Activated naive CD4-positive, alpha-beta T cell treated with anti-CD3 and anti-CD28 coated beads, Interleukin-2, amount 50 U/mL, for 72 hours (primary cell): ENCODE data around the gene SIN3B. TPM values are rescaled to one million over a fixed set of nuclear protein-coding genes. Genes with fewer than 3 reads are reported as not detected.
A peak's percentile ranks its signal among the peaks of the same experiment; 100 is the strongest.

Source experiments
- ATAC-seq, 2 donors: fragments of 150-1000 bp; cut with Tn5 transposase; 2 replicates each; pipeline ENCODE4 v1.10.0; 2021; ENCODE audit warnings: mild to moderate bottlenecking in 2 of 2, moderate library complexity in 2 of 2
- DNase-seq, 2 donors: peaks; one replicate each; pipeline ENCODE4 v3.0.0; 2021 to 2022; ENCODE audit warnings: low spot score in 2 of 2
- H3K27ac Mint-ChIP-seq, 2 donors: one replicate each; pipeline ENCODE4 v1.8.0; 2022; ENCODE audit warnings: mild to moderate bottlenecking in 2 of 2, mixed read lengths in 2 of 2
- H3K36me3 Mint-ChIP-seq, 2 donors: one replicate each; pipeline ENCODE4 v1.8.0; 2022; ENCODE audit warnings: mixed read lengths in 2 of 2
- H3K9me3 Mint-ChIP-seq, 2 donors: one replicate each; pipeline ENCODE4 v1.8.0; 2022; ENCODE audit warnings: mixed read lengths in 2 of 2
- total RNA-seq, 2 donors: library from RNA; stranded (reverse); gene quantifications; one replicate each; pipeline ENCODE4 v1.2.3, GENCODE V29; 2022

The SIN3B gene
- total RNA-seq, 2 donors from 2014 or later: 31.6 to 31.8 TPM

DNA sequence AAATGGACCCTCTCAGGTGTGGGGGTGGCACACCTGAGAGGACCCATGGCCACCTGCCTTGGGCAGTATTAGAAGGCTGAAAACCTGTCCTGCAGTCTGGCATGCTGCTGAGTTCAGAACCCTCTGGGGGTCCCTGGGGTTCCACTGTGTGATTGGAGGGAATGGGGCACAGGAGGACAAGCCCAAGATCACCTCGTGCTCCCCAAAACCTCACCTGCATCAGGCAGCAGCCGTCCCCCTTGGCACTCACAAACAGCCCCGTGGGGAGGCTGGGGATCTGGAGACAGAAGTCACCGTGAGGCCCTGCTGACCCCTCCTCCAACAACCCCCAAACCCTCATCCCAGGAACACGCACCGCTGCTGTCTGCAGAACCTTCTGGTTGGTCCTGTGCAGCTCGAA, 74.1 kb downstream of the SIN3B start:
- Mint-ChIP-seq H3K9me3 (no peaks in the 10 kb centered on the region), H3K36me3 (peaks cover 0 to 4% of the 10 kb centered on the region in 2 donors), H3K27ac (no peak overlapping the region)
- ATAC-seq: no peak
- DNase-seq: no peak

- DNase-seq (no peak), ATAC-seq (no peak)
- no peaks in the 10 kb centered on the region for H3K36me3 Mint-ChIP-seq
- no peaks in the 10 kb centered on the region for H3K9me3 Mint-ChIP-seq
- H3K27ac Mint-ChIP-seq: no peak overlapping the region
These were observed 75.4 kb downstream of the SIN3B start for GRCh38 chr19:16904599-16904998.

GRCh38 chr19:16908759-16909158, 79.6 kb downstream of the SIN3B start:
- Mint-ChIP-seq H3K36me3 (peaks cover 18 to 19% of the 10 kb centered on the region in 2 donors), H3K27ac (no peak overlapping the region), H3K9me3 (peaks cover 13 to 19% of the 10 kb centered on the region in 2 donors)
- ATAC-seq (no peak), DNase-seq (no peak)

GRCh38 chr19:16911046-16911445, 81.8 kb downstream of the SIN3B start:
- H3K9me3 Mint-ChIP-seq: peaks cover 13 to 24% of the 10 kb centered on the region in 2 donors

DNA sequence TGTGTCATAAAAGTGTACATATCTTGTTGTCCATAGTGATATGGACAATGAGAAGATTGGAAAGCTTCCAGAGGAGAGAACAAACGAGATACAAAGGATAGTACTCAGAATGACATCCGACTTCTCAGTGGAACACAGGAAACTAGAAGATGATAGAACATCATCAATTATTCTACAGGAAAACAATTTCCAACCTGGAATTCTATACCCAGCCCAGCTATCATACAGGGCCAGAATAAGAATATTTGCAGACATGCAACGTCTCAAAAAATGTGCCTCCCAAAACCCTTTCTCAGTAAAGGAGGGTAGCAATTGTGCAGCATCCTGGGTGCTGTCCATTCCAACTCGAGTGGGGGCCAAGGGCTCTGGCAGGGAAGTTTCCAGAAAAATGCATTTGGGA, 83.6 kb downstream of the SIN3B start:
- no peak overlapping the region for H3K27ac Mint-ChIP-seq
- ATAC-seq (no peak), DNase-seq (no peak)
- peaks cover 18 to 26% of the 10 kb centered on the region in 2 donors for H3K36me3 Mint-ChIP-seq
- H3K9me3 Mint-ChIP-seq: peaks cover 13 to 24% of the 10 kb centered on the region in 2 donors

More at GRCh38 chr19:16911046-16911445, 81.8 kb downstream of the SIN3B start:
- ATAC-seq (no peak), DNase-seq (no peak)
- Mint-ChIP-seq H3K27ac (no peak overlapping the region), H3K36me3 (peaks cover 18 to 26% of the 10 kb centered on the region in 2 donors)

DNA sequence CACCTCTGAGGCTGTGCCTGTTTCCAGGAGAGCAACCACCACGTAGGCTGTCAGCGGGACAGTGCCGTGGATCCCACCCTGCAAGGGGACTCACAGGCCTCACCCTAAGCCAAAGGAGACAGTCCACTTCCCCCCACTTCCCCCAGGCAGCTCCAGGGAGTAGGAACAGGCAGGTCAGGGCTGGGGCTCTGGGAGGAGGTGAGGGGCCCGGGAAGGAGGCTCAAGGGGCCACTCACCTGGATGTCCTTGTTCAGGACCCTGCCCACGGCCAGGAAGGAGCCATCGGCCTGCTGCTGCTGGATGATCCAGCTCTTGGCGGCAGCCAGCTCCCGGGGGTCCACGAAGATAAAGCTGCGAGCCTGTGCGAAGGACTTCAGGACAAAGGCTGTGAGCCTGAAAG, 85.2 kb downstream of the SIN3B start:
- no peak for DNase-seq
- peaks cover 18 to 26% of the 10 kb centered on the region in 2 donors for H3K36me3 Mint-ChIP-seq
- no peak overlapping the region for H3K27ac Mint-ChIP-seq
- ATAC-seq: no peak
- peaks cover 18 to 24% of the 10 kb centered on the region in 2 donors for H3K9me3 Mint-ChIP-seq

GRCh38 chr19:16915135-16915534, 85.9 kb downstream of the SIN3B start:
- Mint-ChIP-seq H3K9me3 (peaks cover 23 to 29% of the 10 kb centered on the region in 2 donors), H3K36me3 (peaks cover 18 to 26% of the 10 kb centered on the region in 2 donors), H3K27ac (no peak overlapping the region)
- DNase-seq (no peak), ATAC-seq (no peak)

GRCh38 chr19:16915734-16916133, 86.5 kb downstream of the SIN3B start:
- Mint-ChIP-seq H3K27ac (no peak overlapping the region), H3K36me3 (peaks cover 18 to 26% of the 10 kb centered on the region in 2 donors), H3K9me3 (peaks cover 23 to 29% of the 10 kb centered on the region in 2 donors)
- DNase-seq (no peak), ATAC-seq (no peak)

DNA sequence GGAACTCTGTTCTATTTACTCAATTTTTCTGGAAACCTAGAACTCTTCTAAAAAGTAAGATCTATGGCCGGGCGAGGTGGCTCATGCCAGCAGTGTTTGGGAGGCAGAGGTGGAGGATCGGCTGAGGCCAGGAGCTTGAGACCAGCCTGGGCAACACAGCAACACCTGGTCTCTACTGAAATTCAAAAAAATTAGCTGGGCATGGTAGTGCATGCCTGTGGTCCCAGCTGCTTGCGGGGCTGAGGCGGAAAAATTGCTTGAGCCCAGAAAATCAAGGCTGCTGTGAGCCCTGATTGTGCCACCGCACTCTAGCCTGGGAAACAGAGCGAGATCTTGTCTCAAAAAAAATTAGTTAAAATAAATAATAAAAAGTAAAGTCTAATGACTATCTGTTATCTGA, 88.2 kb downstream of the SIN3B start:
- DNase-seq (no peak), ATAC-seq (no peak)
- no peak overlapping the region for H3K27ac Mint-ChIP-seq
- peaks cover 19 to 23% of the 10 kb centered on the region in 2 donors for H3K9me3 Mint-ChIP-seq
- peaks cover 12 to 20% of the 10 kb centered on the region in 2 donors for H3K36me3 Mint-ChIP-seq

GRCh38 chr19:16919496-16919895, 90.3 kb downstream of the SIN3B start:
- peaks cover 4 to 10% of the 10 kb centered on the region in 2 donors for H3K9me3 Mint-ChIP-seq
- no peaks in the 10 kb centered on the region for H3K36me3 Mint-ChIP-seq
- no peak for DNase-seq
- no peak for ATAC-seq
- no peak overlapping the region for H3K27ac Mint-ChIP-seq

- ATAC-seq: no peak
- Mint-ChIP-seq H3K36me3 (peaks cover 0 to 8% of the 10 kb centered on the region in 2 donors), H3K9me3 (peaks cover 4 to 10% of the 10 kb centered on the region in 2 donors), H3K27ac (no peak overlapping the region)
- no peak for DNase-seq
These were observed 91.8 kb downstream of the SIN3B start for GRCh38 chr19:16920816-16921529.

DNA sequence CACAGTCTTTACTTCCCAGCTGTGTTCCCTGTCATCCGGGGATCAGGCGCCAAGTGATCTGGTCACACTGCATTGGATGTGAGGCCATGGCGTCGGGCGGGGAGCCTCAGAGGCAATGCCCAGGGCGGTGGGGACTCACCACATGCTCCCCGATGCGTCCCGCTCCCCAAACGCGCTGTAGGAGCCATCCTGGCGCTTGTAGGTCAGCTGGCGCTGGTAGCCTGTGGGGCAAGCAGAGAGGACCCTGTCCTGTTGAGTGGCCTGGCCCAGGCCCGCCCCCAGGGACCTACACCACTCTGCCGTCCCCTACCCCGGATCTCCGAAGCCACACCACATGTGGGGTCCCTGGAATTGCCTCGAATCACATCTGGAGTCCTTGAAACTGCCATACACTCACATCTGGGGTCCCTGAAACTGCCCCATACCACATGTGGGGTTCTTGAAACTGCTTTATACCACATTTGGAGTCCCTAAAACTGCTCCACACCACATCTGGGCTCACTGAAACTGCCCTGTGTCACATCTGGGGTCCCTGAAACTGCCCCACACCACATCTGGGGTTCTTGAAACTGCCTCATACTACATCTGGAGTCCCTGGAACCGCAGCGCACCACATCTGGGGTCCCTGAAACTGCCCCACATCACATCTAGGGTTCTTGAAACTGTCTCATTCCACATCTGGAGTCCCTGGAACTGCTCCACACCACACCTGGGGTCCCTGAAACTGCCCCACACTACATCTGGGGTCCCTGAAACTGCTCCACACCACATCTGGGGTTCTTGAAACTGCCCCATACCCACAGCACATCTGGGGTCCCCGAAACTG, 92.8 kb downstream of the SIN3B start:
- DNase-seq: no peak
- Mint-ChIP-seq H3K36me3 (peaks cover 0 to 15% of the 10 kb centered on the region in 2 donors), H3K9me3 (peaks cover 10 to 15% of the 10 kb centered on the region in 2 donors), H3K27ac (peak overlapping the region in 1 of 2 donors; percentile 67)
- no peak for ATAC-seq

- ATAC-seq (no peak), DNase-seq (no peak)
- H3K27ac Mint-ChIP-seq: peak overlapping the region in 1 of 2 donors; percentile 67
- peaks cover 0 to 18% of the 10 kb centered on the region in 2 donors for H3K36me3 Mint-ChIP-seq
- peaks cover 16% of the 10 kb centered on the region in 2 donors for H3K9me3 Mint-ChIP-seq
These were observed 93.4 kb downstream of the SIN3B start for GRCh38 chr19:16922592-16922934.

DNA sequence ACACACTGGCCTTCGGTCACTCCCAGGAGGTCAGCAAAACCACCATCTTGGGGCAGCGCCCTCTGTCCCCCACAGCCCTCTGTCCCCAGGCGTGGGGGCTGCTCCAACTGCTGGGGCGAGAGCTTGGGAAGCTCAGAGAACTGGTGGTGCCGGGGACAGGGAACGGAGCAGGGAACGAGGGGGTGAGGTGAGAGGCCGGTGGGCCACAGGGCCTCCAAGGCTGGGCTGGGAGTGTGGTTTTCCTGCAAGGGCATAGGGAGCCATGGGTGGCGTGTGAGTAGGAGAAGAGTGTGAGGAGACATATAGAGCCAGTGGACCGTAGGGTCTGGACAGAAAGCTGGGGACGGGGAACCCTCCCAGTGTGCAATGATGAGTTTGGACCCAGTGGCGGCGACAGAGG, 93.8 kb downstream of the SIN3B start:
- ATAC-seq (no peak), DNase-seq (no peak)
- H3K27ac Mint-ChIP-seq: no peak overlapping the region
- H3K36me3 Mint-ChIP-seq: peaks cover 0 to 18% of the 10 kb centered on the region in 2 donors
- peaks cover 16 to 19% of the 10 kb centered on the region in 2 donors for H3K9me3 Mint-ChIP-seq

GRCh38 chr19:16927883-16928282, 98.7 kb downstream of the SIN3B start:
- H3K36me3 Mint-ChIP-seq: peaks cover 15 to 18% of the 10 kb centered on the region in 2 donors
- DNase-seq (no peak), ATAC-seq (no peak)
- H3K27ac Mint-ChIP-seq: no peak overlapping the region
- peaks cover 15 to 24% of the 10 kb centered on the region in 2 donors for H3K9me3 Mint-ChIP-seq

DNA sequence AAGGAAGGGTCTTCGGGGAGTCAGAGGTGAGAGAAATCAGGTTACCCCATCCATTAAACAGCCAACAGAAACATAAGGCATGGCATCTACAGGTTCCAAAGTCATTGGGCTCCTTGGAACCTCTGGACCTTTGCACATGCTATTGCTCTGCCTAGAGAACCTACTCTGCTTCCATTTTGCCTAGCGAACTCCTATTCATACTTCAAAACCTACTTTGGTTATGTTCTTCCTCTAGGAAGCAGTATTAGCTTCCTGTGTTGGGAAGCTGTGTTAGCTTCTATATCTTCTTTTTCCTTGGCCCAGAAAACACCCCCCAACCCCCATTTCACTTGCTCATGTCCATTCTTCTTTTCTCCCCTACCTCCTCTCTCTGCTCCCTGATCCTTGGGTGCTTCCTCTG, 99.2 kb downstream of the SIN3B start:
- Mint-ChIP-seq H3K36me3 (peaks cover 15 to 18% of the 10 kb centered on the region in 2 donors), H3K27ac (no peak overlapping the region), H3K9me3 (peaks cover 16 to 27% of the 10 kb centered on the region in 2 donors)
- ATAC-seq (no peak), DNase-seq (no peak)

DNA sequence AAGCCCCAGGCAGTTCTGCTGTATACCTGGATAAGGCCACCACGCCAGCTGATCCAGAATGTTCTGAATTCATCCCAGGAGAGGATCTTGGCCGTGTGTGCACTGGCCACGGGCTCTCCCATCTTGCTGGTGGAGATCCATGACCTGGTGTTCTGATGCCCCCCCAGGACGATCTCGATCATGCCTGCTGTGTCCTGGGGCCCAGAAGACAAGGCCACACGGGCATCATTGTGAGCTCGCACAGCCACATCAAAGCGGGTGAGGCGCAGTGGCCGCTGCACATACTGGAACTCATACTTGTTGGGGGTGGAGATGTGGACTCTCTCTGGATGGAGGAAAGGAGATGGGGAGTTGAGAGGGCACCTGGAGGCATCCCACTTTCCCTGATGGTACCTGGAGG, 99.7 kb downstream of the SIN3B start:
- Mint-ChIP-seq H3K27ac (no peak overlapping the region), H3K9me3 (peaks cover 21 to 33% of the 10 kb centered on the region in 2 donors), H3K36me3 (peaks cover 15 to 18% of the 10 kb centered on the region in 2 donors)
- no peak for DNase-seq
- no peak for ATAC-seq
